T-helper 1 cell treated with Interleukin-12 subunit alpha and Interleukin-12 subunit beta and Interleukin-4 antibody, amounts not matched to agents 30 μg/mL and 1 μg/mL, for 36 hours (primary cell): Measurements from ENCODE around the gene TXNDC11.
"Not testable (repeated sequence)": the region's sequence is repeated elsewhere in the genome, so short reads cannot be mapped to it uniquely, and the experiment has no call there.

ENCODE experiments used
- H3K27ac Mint-ChIP-seq: one replicate; pipeline ENCODE4 v1.8.0; 2021; ENCODE audit warnings: mild to moderate bottlenecking, mixed read lengths
- H3K27me3 Mint-ChIP-seq: one replicate; pipeline ENCODE4 v1.8.0; 2021; ENCODE audit warnings: low read depth, mixed read lengths
- H3K36me3 Mint-ChIP-seq: one replicate; pipeline ENCODE4 v1.8.0; 2021; ENCODE audit warnings: low read depth, mixed read lengths
- H3K4me1 Mint-ChIP-seq: one replicate; pipeline ENCODE4 v1.8.0; 2021; ENCODE audit warnings: low read depth, mixed read lengths
- H3K4me3 Mint-ChIP-seq: one replicate; pipeline ENCODE4 v1.8.0; 2021; ENCODE audit warnings: mild to moderate bottlenecking, moderate library complexity, mixed read lengths
- H3K9me3 Mint-ChIP-seq: one replicate; pipeline ENCODE4 v1.8.0; 2021; ENCODE audit warnings: mixed read lengths

Gene TXNDC11

DNA sequence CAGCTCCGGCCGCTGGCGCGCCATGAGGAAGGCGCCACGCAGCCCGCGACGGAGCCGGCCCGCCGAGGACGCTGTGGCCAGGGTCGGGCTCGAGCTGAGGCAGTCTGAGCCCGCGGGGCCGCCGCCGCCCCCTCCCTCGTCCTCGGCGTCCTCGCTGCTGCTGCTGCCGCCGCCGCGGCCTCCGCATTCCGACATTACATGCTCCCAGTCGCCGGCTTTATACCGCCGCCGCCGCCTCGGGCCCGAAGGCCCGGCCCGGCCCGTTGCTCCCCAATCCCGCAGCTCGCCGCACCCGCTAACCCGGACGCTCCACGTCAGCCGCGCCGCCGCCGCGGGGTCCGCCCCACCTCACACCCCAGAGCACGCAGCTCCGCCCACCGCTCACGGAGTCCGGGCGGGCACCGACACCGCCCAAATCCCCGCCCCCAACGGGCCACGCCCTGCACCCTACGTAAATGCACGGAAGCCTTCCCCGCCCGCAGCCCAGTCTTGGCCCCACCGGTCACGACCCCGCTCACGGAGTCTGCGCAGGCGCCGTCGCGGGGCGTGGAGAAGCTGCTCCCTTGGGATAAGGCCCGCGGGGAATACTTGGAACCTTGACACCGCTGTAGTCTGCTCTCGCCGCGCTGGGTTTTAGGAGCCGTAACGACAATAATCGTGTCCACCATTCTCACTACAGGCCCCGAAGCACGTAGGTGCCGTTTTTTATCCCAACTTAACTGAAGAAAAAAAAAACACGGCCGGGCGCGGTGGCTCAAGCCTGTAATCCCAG is at the start of gene TXNDC11:
Gene TXNDC11, minus strand, starts transcription at position 322 of the 772 bp plus-strand sequence. Its CDS starts 127 bp downstream, at position 195.
- Mint-ChIP-seq H3K4me3 (peak within 1 kb of the TSS; percentile 95), H3K9me3 (no peaks in the 10 kb centered on the region), H3K27me3 (no peaks in the 10 kb centered on the region), H3K27ac (peak within 1 kb of the TSS; percentile 94), H3K4me1 (peaks cover 46% of the 10 kb centered on the region), H3K36me3 (peaks cover 28% of the 10 kb centered on the region)

DNA sequence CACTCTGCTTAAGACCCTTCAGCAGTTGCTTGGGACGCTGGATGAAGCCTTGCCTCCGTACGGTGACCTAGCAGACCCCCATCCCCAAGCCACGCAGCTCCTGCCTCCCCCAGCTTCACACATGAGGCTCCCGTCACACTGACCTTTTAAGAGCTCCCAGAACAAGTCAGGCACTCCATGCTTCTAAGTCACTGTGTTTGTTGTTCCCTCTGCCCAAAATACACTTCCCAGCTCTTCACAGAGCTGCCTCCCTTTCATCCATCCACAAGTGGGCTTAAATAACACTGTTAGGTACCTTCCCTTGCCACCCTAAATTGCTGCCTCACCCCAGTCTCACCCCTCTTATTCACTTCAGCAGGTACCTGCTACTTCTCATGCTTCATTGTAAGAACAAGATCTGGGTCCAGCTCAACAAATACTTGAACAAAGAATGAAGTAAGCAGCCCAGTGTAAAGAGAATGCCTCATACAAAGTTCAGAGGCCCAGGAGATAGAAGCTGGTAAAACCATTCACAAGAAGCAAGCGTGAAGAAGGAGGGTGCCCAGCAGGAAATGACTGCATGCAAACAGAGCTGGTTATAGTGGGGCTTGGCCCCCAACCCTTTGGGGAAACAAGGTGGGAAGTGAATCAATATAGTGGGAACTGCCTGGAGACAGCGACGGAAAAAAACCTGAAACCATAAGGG is 48.6 kb upstream of the TXNDC11 start:
- Mint-ChIP-seq H3K4me1 (peaks cover 70% of the 10 kb centered on the region), H3K27ac (peak overlapping the region; percentile 80), H3K9me3 (no peaks in the 10 kb centered on the region), H3K4me3 (no peak overlapping the region), H3K36me3 (peaks cover 32% of the 10 kb centered on the region), H3K27me3 (no peaks in the 10 kb centered on the region)

GRCh38 chr16:11788914-11789313 is 46.3 kb upstream of the TXNDC11 start:
- Mint-ChIP-seq H3K36me3 (peaks cover 15% of the 10 kb centered on the region), H3K27me3 (no peaks in the 10 kb centered on the region), H3K4me3 (no peak overlapping the region), H3K27ac (peak overlapping the region; percentile 95), H3K9me3 (no peaks in the 10 kb centered on the region), H3K4me1 (peaks cover 58% of the 10 kb centered on the region)

DNA sequence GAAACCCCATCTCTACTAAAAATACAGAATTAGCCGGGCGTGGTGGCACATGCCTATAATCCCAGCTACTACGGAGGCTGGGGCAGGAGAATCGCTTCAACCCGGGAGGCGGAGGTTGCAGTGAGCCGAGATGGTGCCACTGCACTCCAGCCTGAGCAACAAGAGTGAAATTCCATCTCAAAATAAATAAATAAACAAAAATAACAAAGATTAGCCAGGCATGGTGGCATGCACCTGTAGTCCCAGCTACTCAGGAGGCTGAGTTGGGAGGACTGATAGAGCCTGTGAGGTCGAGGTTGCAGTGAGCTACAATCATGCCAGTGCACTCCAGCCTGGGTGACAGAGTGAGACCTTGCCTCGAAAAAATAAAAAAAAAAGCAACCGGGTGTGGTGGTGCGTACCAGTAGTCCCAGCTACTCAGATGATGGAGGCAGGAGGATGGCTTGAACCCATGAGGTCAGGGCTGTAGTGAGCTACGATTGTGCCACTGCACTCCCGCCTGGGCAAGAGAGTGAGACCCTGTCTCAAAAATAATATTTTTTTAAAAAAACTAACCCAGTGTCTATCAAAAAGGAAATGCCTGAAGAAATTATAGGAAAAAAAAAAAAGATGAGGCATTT is 42.4 kb upstream of the TXNDC11 start:
- not testable (repeated sequence) for H3K4me3 Mint-ChIP-seq, H3K27me3 Mint-ChIP-seq, H3K9me3 Mint-ChIP-seq
- peaks cover 59% of the 10 kb centered on the region for H3K4me1 Mint-ChIP-seq
- peak overlapping the region; percentile 95 for H3K27ac Mint-ChIP-seq
- H3K36me3 Mint-ChIP-seq: peaks cover 28% of the 10 kb centered on the region

DNA sequence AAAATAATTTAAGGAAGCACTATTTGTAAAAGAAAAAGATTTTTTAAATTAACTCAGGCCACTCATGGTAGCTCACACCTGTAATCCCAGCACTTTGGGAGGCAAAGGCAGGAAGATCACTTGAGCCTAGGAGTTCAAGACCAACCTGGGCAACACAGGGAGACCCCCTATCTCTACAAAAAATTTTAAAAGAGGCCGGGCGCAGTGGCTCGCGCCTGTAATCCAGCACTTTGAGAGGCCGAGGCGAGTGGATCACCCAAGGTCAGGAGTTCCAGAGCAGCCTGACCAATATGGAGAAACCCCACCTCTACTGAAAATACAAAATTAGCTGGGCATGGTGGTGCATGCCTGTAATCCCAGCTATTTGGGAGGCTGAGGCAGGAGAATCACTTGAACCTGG is 41.7 kb upstream of the TXNDC11 start:
- Mint-ChIP-seq H3K36me3 (peaks cover 32% of the 10 kb centered on the region), H3K27ac (peak overlapping the region; percentile 83), H3K4me1 (peaks cover 62% of the 10 kb centered on the region)
- not testable (repeated sequence) for H3K9me3 Mint-ChIP-seq, H3K4me3 Mint-ChIP-seq, H3K27me3 Mint-ChIP-seq

GRCh38 chr16:11784038-11784369 is 41.3 kb upstream of the TXNDC11 start:
- Mint-ChIP-seq H3K27me3 (no peaks in the 10 kb centered on the region), H3K36me3 (peaks cover 33% of the 10 kb centered on the region), H3K27ac (peak overlapping the region; percentile 99), H3K9me3 (no peaks in the 10 kb centered on the region), H3K4me1 (peaks cover 62% of the 10 kb centered on the region), H3K4me3 (peak overlapping the region; percentile 79)

- H3K27ac Mint-ChIP-seq: peak overlapping the region; percentile 99
- H3K9me3 Mint-ChIP-seq: no peaks in the 10 kb centered on the region
- H3K36me3 Mint-ChIP-seq: peaks cover 33% of the 10 kb centered on the region
- H3K4me1 Mint-ChIP-seq: peaks cover 58% of the 10 kb centered on the region
- H3K4me3 Mint-ChIP-seq: peak overlapping the region; percentile 79
- H3K27me3 Mint-ChIP-seq: no peaks in the 10 kb centered on the region
Measured at GRCh38 chr16:11783319-11784037, 40.8 kb upstream of the TXNDC11 start.

- H3K4me1 Mint-ChIP-seq: peaks cover 46% of the 10 kb centered on the region
Measured at GRCh38 chr16:11781773-11782172, 39.1 kb upstream of the TXNDC11 start.

DNA sequence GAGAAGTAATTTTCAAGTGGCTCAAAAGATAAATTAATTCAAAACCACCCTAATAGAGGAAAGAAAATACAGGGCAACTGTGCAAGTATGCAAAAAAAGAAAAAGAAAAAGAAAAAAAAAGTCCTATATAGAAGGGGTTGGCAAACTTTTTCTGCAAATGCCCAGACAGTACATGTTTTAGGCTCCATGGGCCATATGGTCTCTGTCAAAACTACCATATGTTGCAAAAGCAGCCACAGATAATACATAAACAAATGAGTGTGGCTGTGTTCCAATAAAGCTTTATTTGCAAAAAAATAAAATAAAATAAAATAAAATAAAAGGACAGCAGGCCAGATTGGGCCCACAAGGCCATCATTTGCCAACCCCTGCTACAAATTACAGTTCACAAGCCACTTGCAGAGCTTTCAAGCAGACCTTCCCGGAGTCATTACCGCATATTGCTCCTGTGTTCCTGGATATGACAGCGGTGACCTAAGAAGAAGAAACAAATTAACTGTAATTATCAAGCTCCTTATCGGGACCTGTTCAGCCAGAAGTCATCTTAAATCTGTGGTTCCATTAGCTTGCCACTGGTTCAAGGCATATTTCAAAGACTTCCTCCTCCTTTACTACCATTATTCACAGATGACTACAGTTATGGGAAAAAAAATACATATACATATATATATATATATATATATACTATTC is 38.5 kb upstream of the TXNDC11 start:
- peaks cover 41% of the 10 kb centered on the region for H3K4me1 Mint-ChIP-seq
- peaks cover 28% of the 10 kb centered on the region for H3K36me3 Mint-ChIP-seq
- no peaks in the 10 kb centered on the region for H3K9me3 Mint-ChIP-seq
- peak overlapping the region; percentile 99 for H3K27ac Mint-ChIP-seq
- no peak overlapping the region for H3K4me3 Mint-ChIP-seq
- no peaks in the 10 kb centered on the region for H3K27me3 Mint-ChIP-seq

More at GRCh38 chr16:11781773-11782172, 39.1 kb upstream of the TXNDC11 start:
- Mint-ChIP-seq H3K9me3 (no peaks in the 10 kb centered on the region), H3K4me3 (peak overlapping the region; percentile 63), H3K27ac (peak overlapping the region; percentile 99), H3K36me3 (peaks cover 29% of the 10 kb centered on the region), H3K27me3 (no peaks in the 10 kb centered on the region)

- Mint-ChIP-seq H3K4me3 (no peak overlapping the region), H3K36me3 (peaks cover 34% of the 10 kb centered on the region), H3K27ac (no peak overlapping the region), H3K4me1 (peaks cover 40% of the 10 kb centered on the region), H3K27me3 (no peaks in the 10 kb centered on the region), H3K9me3 (no peaks in the 10 kb centered on the region)
Measured at GRCh38 chr16:11779074-11779473, 36.4 kb upstream of the TXNDC11 start.

- Mint-ChIP-seq H3K4me3 (no peak overlapping the region), H3K36me3 (peaks cover 36% of the 10 kb centered on the region), H3K4me1 (peaks cover 19% of the 10 kb centered on the region), H3K27ac (no peak overlapping the region), H3K9me3 (no peaks in the 10 kb centered on the region), H3K27me3 (no peaks in the 10 kb centered on the region)
Measured at GRCh38 chr16:11774065-11774626, 31.5 kb upstream of the TXNDC11 start.

DNA sequence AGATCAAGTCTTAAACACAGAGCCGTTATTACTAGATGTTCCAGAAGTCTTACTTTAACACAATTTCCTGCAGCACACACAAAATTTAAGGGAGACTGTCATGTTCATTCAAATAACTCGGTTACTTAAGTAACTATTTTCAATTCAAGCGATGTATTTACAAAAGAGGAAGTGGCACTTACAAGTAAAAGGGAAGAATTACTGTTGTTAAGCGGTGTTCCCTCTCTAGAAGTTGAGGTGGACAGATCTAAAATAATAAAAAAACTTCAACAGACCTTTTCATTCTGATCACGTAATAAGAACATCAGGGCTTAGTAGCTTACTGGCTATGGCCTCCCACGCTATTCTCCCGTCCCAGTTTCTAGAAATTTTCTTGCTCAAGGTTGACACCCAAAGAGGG is 26.2 kb upstream of the TXNDC11 start:
- Mint-ChIP-seq H3K4me1 (peaks cover 16% of the 10 kb centered on the region), H3K27ac (peak overlapping the region; percentile 58), H3K4me3 (peak overlapping the region; percentile 1), H3K36me3 (peaks cover 52% of the 10 kb centered on the region), H3K27me3 (no peaks in the 10 kb centered on the region), H3K9me3 (no peaks in the 10 kb centered on the region)

- Mint-ChIP-seq H3K9me3 (no peaks in the 10 kb centered on the region), H3K36me3 (peaks cover 64% of the 10 kb centered on the region), H3K4me3 (no peak overlapping the region), H3K27me3 (no peaks in the 10 kb centered on the region), H3K4me1 (peaks cover 2% of the 10 kb centered on the region), H3K27ac (no peak overlapping the region)
Measured at GRCh38 chr16:11762431-11762830, 19.8 kb upstream of the TXNDC11 start.

DNA sequence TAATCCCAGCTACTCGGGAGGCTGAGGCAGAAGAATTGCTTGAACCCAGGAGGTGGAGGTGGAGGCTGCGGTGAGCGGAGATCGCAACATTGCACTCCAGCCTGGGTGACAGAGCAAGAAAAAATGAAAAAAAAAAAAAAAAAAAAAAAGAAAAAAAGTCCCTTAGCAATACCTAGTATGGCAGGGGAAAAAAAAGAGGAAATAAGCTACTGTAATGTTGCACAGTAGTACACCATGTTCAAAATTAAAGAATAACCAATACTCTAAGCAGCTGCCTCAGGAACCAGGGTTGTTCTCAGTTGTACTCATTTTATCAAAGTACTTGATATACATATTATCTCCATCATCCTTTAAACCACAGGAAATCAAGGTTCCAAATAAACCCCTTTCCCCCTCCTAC is 17.3 kb upstream of the TXNDC11 start:
- Mint-ChIP-seq H3K4me1 (peaks cover 2% of the 10 kb centered on the region), H3K27me3 (no peaks in the 10 kb centered on the region), H3K9me3 (no peaks in the 10 kb centered on the region), H3K27ac (peak overlapping the region; percentile 47), H3K36me3 (peaks cover 68% of the 10 kb centered on the region), H3K4me3 (no peak overlapping the region)
